HuH-7.5 (cell line): ENCODE measurements around the gene GTF2B.
"Not testable (repeated sequence)": the region's sequence is repeated elsewhere in the genome, so short reads cannot be mapped to it uniquely, and the experiment has no call there.

Source experiments
- DNase-seq: peaks from one replicate; pipeline ENCODE4 v3.0.0; 2011; ENCODE audit warnings: low spot score

Gene GTF2B

GRCh38 chr1:88883156-88883555 is 8.2 kb downstream of the GTF2B start:
- DNase-seq: no peak

- not testable (repeated sequence) for DNase-seq
Measured at GRCh38 chr1:88880717-88881116, 10.7 kb downstream of the GTF2B start.

- DNase-seq: no peak
Measured at GRCh38 chr1:88878731-88879130, 12.6 kb downstream of the GTF2B start.

- DNase-seq: no peak
Measured at GRCh38 chr1:88877911-88878310, 13.5 kb downstream of the GTF2B start.

- DNase-seq: no peak
Measured at GRCh38 chr1:88877382-88877825, 14.0 kb downstream of the GTF2B start.

DNA sequence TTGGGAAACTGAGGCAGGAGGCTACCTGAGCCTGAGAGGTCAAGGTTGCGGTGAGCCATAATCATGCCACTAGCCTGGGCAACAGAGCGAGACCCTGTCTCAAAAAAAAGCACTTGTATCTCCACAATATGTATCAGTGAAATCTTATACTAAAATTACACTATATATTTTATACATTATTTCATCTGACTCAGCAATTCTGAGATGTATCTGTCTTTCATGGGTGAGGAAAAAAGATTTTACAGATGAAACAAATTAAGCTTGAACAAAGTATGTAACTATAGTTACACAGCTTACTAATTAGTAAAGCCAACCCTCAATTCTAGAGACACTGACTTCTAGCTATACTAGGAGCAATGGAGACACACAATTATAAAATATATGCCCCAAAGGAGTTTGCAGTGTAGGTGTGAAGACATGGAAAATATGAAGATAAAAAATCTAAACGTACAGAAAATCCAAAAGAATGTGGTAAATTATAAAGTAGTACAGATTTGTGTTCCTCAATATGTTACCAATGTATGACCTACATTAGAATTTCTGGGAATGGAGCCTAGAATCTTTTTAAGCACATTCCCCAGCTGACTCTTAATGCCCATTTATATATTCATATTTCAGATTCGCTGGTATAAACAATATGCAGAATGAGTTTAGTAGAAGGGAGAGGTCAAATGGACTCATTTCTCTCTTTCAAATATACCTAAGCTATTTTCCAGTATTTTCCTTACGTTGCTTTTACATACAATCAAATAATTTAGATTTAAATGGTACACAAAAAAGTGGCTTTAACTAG is 14.6 kb downstream of the GTF2B start:
- DNase-seq: no peak

DNA sequence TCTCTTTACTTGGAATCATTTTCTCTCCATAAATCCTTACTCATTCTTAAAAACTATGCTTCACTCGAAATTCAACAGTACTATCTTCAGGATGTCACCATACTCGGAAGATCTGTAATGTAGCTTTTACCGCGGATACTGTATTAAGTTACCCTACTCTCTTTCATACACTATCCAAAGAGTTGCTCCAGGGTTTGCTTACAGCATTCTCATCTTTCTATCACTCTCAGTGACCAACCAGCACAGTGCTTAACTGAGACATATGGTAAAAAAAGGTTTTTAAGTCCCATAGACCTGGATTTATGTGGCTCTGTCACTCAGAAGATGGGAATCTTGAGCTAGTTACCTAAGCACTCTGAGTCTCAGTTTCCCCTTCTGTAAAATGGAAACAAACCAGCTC is 15.8 kb downstream of the GTF2B start:
- no peak for DNase-seq

GRCh38 chr1:88873737-88874349 is 17.5 kb downstream of the GTF2B start:
- DNase-seq: no peak

- DNase-seq: not testable (repeated sequence)
Measured at GRCh38 chr1:88869644-88870043, 21.7 kb downstream of the GTF2B start.

- no peak for DNase-seq
Measured at GRCh38 chr1:88867743-88868521, 23.4 kb downstream of the GTF2B start.

DNA sequence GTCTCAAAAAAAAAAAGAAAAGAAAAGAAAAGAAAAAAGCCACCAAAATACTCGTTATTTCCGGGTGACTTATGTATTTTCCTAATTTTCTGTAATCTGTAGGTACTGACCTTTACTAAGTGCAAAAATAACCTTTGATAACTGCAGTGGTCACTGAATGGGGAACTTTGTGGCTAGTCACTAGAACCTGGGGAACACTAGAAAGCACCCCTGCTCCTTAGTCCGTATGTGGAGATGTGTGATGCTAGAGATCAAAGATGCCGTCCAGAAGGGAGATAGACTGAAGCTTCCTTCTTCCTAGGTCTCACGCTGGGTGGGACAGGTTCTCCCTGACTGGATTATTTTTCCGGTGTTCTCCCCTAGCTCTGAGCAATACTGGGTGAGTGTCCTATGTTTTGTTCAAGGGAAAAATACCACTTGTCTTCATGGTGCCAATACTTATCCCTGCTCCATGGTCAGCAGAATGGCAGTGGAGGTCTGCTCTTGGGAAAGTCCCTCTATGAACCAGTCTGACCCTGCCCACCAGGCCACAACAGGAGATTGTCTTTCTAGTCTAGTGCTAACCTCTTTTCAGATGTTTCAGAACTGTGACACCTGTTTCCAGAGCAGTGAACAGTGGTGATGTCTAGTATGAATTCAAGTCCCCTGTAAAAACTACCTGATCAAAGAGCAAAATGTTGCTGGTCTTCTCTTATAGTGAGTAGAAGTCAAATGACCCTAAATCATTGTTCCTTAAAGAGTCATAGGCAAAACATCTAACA is 39.9 kb downstream of the GTF2B start:
- no peak for DNase-seq

DNA sequence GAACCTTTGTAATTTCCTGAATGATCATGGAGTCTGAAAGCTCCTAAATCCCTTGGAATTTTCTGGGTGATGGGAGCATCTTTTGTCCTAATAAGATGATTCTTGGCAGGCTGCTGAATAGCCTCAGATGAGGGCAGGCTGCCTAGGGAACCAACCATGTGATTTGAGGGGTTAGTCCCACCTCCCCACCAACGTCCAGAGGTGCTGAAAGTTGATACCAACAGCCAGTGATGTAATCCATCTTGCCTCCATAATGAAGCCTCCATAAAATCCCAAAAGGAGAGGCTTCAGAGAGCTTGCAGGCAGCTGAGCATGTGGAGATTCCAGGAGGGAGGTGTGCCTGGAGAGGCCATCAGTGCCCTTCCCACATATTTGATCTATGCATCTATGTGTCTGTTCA is 43.7 kb downstream of the GTF2B start:
- DNase-seq: no peak

DNA sequence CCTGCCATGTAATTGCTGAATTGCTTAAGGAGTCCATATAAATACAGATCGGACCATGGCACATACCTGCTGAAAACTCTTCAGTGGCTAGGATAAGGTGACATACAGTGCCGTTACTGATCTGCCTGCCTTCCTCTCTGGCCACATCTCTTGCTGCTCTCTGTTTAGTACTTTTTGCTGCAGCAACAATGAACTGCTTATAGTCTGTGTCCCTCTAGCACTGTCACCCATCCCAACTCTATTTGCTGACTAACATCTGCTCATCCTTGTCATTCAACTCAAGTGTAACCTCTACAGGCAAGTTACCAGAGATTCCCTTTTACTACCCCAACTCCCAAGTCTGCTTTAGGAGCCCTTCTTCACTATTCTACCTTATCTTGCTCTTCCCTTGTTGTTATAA is 65.6 kb downstream of the GTF2B start:
- no peak for DNase-seq

DNA sequence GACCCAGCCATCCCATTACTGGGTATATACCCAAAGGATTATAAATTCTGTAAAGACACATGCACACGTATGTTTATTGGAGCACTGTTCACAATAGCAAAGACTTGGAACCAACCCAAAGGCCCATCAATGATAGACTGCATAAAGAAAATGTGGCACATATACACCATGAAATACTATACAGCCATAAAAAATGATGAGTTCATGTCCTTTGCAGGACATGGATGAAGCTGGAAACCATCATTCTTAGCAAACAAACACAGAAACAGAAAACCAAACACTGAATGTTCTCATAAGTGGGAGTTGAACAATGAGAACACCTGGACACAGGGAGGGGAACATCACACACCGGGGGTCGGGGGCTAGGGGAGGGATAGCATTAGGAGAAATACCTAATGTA is 71.7 kb downstream of the GTF2B start:
- not testable (repeated sequence) for DNase-seq

DNA sequence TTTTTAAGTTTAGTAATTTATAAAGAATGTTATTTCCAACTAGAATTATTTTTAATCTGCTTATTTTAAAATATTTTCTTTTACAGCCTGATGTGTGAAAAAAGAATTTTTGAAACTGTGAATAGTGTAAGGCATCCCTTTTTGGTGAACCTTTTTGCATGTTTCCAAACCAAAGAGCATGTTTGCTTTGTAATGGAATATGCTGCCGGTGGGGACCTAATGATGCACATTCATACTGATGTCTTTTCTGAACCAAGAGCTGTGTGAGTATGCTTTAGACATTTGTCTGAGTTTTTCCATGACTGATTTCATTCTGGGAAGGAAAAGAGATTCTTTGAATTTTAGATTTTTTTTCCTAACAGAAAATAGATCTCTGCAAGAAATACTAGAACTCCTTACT is 77.9 kb downstream of the GTF2B start:
- no peak for DNase-seq

- DNase-seq: no peak
Measured at GRCh38 chr1:88812366-88812765, 79.0 kb downstream of the GTF2B start.

DNA sequence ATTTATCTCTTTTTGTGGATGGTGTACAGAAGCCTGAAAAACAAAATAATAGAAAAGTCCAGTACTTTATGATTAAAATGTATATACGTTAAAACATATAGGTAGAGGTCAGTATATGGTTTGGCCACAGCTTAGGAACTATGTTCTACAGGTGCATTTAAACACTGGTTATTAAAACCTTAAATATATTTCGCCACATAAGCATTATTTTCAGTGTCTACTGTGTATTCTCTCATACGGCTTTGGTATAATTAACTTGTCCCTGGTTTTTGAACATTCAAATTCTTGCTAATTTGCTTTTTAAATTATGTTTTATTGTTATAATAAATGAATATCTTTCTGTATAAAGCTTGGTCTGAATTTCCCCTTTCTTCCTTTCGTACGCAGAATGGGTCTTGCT is 87.9 kb downstream of the GTF2B start:
- DNase-seq: no peak

- no peak for DNase-seq
Measured at GRCh38 chr1:88802950-88803349, 88.4 kb downstream of the GTF2B start.
